MM.1S (cell line): ENCODE results near the gene NBDY.

Experiments used
- EZH2 ChIP-seq: fragments of 300-600 bp; sonication (generic); optimal IDR thresholded peaks from 2 replicates; pipeline ENCODE3; 2017; ENCODE audit warnings: low read depth, mild to moderate bottlenecking, antibody characterized with exemption, low read length, mixed read lengths
- EZH2phosphoT487 ChIP-seq: fragments of 300-600 bp; sonication (generic); IDR thresholded peaks from 2 replicates; pipeline ENCODE4 v1.6.1; 2018; ENCODE audit warnings: antibody characterized with exemption, low read length
- TF ChIP-seq, protein P1 (sequence below): fragments of 300-600 bp; sonication (generic); IDR thresholded peaks from 2 replicates; pipeline ENCODE4 v1.5.1; 2016; ENCODE audit warnings: antibody characterized with exemption, low read length, mixed read lengths

DNA sequence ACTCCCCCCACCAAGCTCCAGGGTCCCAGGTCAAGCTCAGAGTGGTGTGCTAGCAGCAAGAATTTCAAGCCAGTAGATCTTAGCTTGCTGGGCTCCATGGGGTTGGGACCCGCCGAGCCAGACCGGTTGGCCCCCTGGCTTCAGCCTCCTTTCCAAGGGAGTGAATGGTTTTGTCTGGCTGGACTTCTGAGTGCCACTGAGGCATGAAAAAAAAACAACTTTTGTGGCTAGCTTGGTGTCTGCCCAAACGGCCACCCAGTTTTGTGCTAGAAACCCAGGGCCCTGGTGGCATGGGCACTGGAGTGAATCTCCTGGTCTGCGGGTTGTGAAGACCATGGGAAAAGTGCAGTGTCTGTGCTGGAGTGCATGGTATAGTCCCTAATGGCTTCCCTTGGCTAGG, 82.6 kb downstream of the NBDY start:
- TF ChIP-seq EZH2, result no peak
- TF ChIP-seq, protein P1, sequence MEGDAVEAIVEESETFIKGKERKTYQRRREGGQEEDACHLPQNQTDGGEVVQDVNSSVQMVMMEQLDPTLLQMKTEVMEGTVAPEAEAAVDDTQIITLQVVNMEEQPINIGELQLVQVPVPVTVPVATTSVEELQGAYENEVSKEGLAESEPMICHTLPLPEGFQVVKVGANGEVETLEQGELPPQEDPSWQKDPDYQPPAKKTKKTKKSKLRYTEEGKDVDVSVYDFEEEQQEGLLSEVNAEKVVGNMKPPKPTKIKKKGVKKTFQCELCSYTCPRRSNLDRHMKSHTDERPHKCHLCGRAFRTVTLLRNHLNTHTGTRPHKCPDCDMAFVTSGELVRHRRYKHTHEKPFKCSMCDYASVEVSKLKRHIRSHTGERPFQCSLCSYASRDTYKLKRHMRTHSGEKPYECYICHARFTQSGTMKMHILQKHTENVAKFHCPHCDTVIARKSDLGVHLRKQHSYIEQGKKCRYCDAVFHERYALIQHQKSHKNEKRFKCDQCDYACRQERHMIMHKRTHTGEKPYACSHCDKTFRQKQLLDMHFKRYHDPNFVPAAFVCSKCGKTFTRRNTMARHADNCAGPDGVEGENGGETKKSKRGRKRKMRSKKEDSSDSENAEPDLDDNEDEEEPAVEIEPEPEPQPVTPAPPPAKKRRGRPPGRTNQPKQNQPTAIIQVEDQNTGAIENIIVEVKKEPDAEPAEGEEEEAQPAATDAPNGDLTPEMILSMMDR, result no peak
- no peak for TF ChIP-seq EZH2phosphoT487
